ENCODE measurements around the gene KCNK2. TPM values are rescaled to one million over a fixed set of nuclear protein-coding genes. Genes with fewer than 3 reads are reported as not detected.

KCNK2 gene
- total RNA-seq, 1 experiment from 2014 or later = 0.15 TPM

DNA sequence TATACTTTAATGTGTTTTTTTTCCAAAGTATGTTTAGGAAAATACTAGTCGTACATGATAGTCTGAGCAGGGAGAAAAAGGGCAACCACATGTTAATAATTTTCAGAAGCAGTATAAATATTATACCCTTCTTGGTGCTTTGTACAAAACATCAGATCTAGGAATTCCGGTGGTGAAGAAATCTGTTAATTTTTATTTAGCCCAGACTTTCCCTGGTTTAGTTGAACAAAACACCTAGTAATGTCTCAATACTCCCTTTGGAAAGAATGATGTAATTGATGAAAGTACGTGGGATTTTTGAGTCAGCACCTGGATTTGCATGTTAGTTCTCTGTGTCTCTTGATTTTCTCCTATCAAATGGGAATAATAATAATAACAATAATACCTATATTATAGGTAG lies 38.4 kb upstream of the KCNK2 start:
- ATAC-seq = no peak
- POLR2A ChIA-PET = no interaction called here

DNA sequence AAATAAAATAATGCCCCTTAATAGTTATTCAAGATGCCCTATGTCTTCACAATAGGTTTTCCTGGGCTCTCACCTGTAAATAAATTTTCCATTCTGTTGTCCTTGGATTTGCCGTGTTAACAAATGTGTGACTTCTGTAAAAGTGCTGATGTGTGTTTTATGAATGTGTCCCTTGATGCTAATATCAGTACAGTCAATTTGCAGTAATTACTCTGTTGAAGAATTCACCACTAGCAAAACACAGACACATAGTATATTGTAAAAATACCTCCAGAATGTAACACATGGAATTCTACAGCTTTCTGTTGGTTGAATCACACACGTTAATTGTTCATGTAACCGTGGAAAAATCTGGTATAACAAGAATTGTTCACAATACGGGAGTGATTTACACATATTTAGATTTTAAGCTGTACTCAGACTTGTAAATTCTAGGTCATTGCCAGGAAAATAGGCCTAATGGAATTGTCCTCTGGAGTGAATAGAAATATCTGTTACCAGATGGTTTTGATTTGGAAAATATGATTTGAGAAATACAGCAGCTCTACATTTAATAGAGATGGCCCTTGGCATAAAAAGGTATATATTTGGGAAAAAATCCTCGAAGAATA lies 36.7 kb upstream of the KCNK2 start:
- TF ChIP-seq ZNF416 (CRISPR knock-in tag; IDR thresholded peaks at IDR 0.05) (no peak), ZNF232 (CRISPR knock-in tag; IDR thresholded peaks at IDR 0.05) (no peak), ARID4B (CRISPR knock-in tag; IDR thresholded peaks at IDR 0.05; ENCODE audit: borderline replicate concordance) (no peak)
- ChIA-PET POLR2A (no interaction called here), CTCF (interaction anchor here (1.7 kb wide), 1 partner anchor 31 kb away, joined by 5 read pairs; no protein-coding TSS in a partner anchor)
- no peaks in the 10 kb centered on the region for H3K27me3 Mint-ChIP-seq (ENCODE audit: low read depth)
- ATAC-seq = no peak
- H3K4me1 Mint-ChIP-seq = peaks cover 14% of the 10 kb centered on the region
- H3K27ac Mint-ChIP-seq = no peak overlapping the region
- DNase-seq (ENCODE audit: low spot score) = no peak
- H3K36me3 Mint-ChIP-seq = no peaks in the 10 kb centered on the region
- peaks cover 7% of the 10 kb centered on the region for H3K9me3 Mint-ChIP-seq
- H3K4me3 Mint-ChIP-seq = no peak overlapping the region

More for the DNA sequence above, 38.4 kb upstream of the KCNK2 start:
- Mint-ChIP-seq H3K27ac (no peak overlapping the region), H3K9me3 (peaks cover 7% of the 10 kb centered on the region), H3K4me3 (no peak overlapping the region), H3K27me3 (ENCODE audit: low read depth) (no peaks in the 10 kb centered on the region), H3K4me1 (peaks cover 19% of the 10 kb centered on the region), H3K36me3 (no peaks in the 10 kb centered on the region)
- no peak for DNase-seq (ENCODE audit: low spot score)
- no peak for TF ChIP-seq GABPB1 (CRISPR knock-in tag; IDR thresholded peaks at IDR 0.05)
- no peak for TF ChIP-seq TEAD1 (CRISPR knock-in tag; IDR thresholded peaks at IDR 0.05)
- no peak for TF ChIP-seq MYBL2 (CRISPR knock-in tag; IDR thresholded peaks at IDR 0.05)
- no peak for TF ChIP-seq ZBTB21 (CRISPR knock-in tag; IDR thresholded peaks at IDR 0.05; ENCODE audit: borderline replicate concordance)
- TF ChIP-seq ZNF121 (CRISPR knock-in tag; IDR thresholded peaks at IDR 0.05) = no peak
- TF ChIP-seq ZNF317 (CRISPR knock-in tag; IDR thresholded peaks at IDR 0.05; ENCODE audit: borderline replicate concordance, low read depth) = no peak
- no peak for TF ChIP-seq NR1H2 (CRISPR knock-in tag; IDR thresholded peaks at IDR 0.05)
- no peak for TF ChIP-seq RORB (CRISPR knock-in tag; IDR thresholded peaks at IDR 0.05)
- no peak for TF ChIP-seq IRF2 (CRISPR knock-in tag; IDR thresholded peaks at IDR 0.05; ENCODE audit: borderline replicate concordance, low read depth)
- no peak for TF ChIP-seq FOXP4 (CRISPR knock-in tag; IDR thresholded peaks at IDR 0.05)
- no peak for TF ChIP-seq AR (CRISPR knock-in tag; IDR thresholded peaks at IDR 0.05)
- no peak for TF ChIP-seq ATF6 (CRISPR knock-in tag; IDR thresholded peaks at IDR 0.05)
- no peak for TF ChIP-seq ATF1 (CRISPR knock-in tag; IDR thresholded peaks at IDR 0.05)
- TF ChIP-seq SMAD3 (CRISPR knock-in tag; IDR thresholded peaks at IDR 0.05; ENCODE audit: borderline replicate concordance) = no peak
- CTCF ChIA-PET = no interaction called here
